ENCODE results near the gene JCHAIN.
"Not testable (repeated sequence)": the region's sequence is repeated elsewhere in the genome, so short reads cannot be mapped to it uniquely, and the experiment has no call there.

JCHAIN gene

DNA sequence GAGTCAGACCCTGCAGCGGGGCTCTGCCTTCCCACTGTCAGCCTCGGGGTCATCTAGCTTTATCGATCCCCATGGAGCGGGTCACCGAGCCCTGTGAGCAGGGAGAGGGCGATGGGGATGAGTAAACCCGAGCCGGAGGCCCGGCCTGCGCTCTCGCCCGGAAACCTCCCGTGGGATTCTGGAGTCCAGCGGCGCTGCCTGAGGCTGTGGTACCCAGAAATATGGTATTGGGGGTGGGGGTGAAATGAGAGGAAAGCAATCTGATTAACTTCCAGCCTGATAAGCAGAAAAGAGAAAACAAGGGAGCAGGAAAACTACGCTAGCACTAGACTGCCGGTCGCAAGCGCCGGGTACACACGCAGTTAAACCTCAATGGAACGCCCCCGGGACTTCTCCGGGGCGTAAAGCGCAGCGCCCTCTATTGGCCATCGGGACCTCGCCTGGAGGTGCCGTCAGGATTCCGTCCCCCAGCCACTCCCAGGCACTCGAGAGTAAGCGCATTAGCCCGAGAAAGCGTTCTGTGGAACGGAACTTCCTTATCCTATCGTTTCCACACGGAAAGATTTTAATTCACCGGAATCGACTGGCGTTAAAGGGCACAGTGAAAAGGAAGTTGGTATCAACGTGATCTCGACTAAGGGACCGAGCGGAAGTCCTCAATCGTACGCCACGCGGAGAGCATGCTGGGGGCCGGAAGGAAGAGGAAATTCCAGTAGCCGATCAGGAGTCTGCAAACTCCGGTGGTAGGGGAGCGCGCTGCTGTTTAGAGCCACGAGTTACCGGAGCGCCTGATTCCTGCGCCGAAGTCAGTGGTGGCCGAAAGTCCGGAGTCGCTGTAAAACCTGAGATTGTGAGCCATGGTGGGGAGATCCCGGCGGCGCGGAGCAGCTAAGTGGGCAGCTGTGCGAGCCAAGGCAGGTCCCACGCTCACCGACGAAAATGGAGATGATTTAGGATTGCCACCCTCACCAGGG lies 21.8 kb upstream of the JCHAIN start, which contains the start of gene UTP3:
Gene UTP3, plus strand, starts transcription at position 712 of the 974 bp plus-strand sequence. Its CDS starts 146 bp downstream, at position 858.
- DNase-seq: peak; percentile 94

DNA sequence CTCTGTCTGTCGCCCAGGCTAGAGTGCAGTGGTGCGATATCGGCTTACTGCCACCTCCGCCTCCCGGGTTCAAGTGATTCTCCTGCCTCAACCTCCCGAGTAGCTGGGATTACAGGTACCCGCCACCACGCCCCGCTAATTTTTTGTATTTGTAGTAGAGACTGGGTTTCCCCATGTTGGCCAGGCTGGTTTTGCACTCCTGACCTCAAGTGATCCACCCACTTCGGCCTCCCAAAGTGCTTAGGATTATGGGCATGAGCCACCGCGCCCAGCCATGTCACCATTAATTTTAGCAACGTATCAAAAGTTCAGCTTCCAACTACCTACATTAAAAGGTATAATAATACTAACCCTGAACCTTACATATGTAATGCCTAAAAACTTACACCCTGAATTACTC lies 21.1 kb upstream of the JCHAIN start:
- no peak for DNase-seq

DNA sequence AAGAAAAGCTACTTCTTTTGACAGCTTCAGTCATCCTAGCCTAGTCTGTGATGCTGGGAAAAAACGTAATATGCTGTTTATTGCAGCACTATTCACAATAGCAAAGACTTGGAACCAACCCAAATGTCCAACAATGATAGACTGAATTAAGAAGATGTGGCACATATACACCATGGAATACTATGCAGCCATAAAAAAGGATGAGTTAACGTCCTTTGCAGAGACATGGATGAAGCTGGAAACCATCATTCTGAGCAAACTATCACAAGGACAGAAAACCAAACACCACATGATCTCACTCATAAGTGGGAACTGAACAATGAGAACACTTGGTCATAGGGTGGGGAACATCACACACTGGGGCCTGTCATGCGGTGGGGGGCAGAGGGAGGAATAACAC lies 15.8 kb upstream of the JCHAIN start:
- DNase-seq: not testable (repeated sequence)

DNA sequence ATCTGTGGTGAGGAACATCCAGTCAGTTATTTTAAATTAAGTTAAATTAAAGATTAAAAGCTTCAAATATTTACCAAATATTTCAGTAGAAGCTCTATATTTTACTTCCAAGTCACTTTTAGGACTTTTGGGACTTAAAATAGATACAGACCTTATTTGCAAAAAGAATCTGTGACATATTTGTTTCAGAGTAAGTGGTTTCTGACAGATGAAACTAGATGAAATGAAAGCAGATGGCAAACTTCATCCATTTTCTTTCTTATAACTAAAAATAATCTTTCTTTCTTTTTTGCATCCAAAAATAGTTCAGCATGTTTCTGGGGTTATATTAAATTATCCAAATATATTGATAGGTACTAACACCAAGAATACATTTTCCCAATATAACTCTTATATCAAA lies 15.4 kb upstream of the JCHAIN start:
- DNase-seq: no peak

DNA sequence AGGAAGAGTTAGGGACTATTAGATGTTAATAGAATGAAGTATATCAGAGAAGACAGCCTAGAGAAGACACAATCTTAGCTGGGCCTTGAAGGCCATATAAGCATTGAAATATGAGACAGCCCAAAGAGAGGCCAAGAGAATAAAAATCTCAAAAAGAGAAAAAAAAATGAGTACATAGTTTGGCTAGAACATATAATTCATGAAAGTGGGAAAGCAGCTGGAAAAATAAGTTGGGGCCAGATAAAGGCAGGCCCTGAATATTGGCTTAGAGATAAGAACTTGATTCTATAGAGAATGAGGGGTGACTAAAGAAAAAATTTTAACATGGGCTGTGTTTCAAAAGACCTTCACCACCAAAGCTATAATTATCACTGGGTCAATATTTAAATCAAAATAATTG lies 14.6 kb upstream of the JCHAIN start:
- DNase-seq: no peak

DNA sequence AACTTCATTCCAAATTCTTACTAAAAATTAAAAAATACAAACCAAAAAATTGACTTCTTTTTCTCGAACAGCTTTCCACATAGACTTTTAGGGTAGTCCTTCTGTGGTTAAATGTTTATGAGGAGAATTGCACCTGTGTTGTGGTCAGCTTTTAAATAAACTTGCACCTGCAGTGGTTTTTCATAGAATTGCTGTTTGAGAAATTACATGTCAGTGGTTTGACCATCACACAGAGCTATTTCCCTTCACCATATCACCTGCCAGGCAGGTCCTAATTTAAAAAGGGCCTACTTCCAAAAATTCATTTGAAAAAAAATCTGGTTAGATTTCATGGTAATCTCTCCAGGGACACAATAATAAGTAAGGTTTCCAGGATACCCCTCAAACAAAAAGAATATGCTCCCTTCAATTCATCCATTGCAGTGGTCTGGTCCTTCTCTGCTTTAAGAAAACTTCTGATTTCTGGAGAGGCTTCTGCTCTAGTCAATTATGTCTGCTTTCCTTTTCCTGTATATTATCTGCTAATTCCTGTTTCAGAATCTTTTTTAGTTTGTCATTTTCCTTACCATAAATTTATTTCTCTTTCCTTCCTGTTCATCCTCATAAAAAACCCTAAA lies 12.2 kb upstream of the JCHAIN start:
- DNase-seq: no peak

DNA sequence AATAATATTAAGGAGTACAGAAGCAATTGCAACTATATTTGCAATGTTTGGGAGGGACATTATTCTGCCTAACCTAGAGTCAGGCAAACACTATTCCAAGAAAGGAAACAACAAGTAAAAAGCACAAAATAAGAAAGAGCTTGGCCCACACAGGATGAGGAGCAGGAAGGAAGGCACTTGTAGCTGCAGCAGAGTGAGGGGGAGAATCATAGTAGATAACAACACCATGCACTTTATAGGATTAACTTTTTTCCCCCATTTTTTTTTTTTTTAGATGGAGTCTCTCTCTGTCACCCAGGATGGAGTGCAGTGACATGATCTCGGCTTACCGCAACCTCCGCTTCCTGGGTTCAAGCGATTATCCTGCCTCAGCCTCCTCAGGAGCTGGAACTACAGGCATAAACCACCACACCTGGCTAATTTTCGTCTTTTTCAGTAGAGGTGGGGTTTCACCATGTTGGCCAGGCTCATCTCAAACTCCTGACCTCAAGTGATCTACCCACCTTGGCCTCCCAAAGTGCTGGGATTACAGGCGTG lies 10.3 kb upstream of the JCHAIN start:
- no peak for DNase-seq

DNA sequence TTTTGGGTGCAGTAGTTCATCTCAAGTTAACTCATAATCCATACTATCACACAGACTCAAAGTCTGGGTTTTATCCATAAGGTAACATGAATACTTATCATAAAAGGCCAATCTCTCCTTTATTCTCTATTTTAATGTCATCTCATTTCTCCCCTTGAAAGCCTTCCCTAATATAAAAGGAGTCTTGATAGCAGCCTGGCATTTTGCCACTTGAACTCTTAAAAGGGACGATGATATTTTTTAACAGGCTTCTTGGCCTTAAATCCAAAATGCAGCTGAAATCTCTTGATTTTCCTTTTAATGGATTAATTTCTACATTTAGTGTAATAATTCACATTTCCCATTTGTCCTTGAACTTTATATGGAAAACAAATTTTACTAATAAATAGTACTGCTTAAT lies 8.4 kb upstream of the JCHAIN start:
- DNase-seq: no peak

DNA sequence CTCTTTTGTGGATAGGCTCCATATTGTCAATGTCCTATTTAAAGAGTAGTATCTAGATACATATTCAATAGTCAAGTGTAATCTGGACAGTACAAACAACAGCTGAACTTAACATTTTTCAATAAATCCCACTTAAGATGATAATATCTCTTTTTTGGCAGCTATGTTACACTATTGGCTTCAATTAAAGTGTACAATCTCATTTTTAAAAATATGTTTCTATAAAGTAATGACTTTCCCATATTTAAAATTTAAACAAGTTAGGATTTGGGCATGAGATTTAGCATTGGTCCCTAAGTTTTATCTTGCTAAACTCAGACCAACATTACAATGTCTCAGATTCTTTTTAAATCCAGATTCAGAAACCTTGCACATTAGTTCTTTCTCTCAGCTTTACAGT lies 7.9 kb upstream of the JCHAIN start:
- DNase-seq: no peak

DNA sequence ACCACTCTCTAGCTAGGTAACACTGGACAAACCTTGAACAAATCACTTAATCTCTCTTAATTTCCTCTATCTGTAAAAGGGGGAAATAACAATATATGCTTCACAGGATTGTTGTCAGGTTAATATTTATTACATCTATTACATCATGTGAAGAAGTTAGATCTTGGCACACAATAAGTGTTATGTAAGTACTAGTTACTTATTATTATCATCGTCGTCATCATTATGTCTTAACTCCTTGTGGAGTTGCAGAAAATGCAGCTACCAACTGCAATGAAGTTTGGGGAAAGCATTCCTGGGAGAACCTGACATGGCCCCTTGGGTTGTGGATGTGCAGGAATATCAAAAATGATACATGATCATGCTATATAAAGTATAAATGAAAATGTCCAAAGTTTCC lies 4.8 kb upstream of the JCHAIN start:
- no peak for DNase-seq

DNA sequence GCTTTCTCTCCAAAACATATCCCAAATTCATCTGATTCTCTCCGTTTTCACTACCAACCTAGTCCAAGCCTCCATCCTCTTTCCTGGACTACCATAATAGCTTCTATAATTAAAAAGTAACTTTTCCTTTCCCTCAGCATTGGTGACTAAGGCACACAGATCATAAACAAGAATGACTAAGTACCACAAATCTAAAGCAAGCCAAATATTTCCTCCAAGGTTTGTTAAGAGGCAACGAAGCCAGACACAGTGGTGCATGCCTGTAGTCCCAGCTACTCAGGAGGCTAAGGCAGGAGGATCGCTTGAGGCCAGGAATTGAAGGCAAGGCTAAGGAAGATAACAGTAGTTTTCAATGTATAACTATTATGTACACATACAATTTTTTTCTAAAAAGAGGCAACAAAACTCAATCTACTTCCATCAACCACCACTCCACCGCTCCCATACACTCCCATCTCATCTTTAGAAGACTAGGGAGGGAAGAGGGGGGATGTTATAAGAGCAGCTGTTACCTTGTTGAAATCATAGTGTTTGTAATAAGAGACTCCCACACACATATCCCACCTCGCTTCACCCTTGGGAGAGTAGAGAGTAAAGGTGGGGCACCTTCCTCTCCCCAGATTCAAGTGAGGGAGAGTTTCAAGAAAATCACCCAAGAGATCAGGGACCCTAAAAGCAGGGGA lies 4.2 kb upstream of the JCHAIN start:
- DNase-seq: no peak

DNA sequence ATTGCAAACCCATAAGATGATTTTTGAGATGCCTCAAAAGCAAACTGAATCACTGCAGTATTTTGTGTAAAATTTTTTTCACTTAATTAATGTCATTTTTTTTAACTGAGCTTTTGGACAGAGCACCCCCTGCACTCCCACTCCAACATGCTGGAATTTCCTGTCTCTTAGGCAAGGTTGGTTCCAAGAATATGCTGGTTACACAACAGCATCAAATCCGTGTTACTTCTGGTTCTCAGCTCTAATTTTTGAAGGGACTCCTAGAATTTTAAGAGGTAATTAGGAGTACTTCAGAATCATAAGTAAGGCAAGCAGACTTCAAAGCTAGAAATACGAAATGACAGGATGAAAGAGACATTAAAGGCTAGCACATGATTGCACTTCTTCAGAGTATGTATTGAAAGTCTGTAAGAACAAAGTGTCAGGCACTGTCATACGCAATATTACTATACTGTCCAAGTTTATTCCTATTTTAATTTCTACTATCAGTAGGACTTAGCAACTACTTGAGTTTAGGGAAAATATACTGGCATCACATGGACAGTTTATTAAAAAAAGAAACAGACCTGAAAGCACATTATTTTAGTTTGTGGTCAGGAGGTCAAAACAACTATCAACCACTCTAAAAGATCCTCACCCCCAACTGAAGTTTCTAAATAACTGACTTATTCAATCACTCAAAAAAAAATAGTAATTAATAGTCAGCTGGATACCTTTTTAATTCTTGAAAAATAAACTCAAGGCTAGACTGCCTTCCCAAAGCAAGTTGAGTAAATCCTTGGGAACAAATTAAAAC lies 1.6 kb upstream of the JCHAIN start:
- DNase-seq: no peak

DNA sequence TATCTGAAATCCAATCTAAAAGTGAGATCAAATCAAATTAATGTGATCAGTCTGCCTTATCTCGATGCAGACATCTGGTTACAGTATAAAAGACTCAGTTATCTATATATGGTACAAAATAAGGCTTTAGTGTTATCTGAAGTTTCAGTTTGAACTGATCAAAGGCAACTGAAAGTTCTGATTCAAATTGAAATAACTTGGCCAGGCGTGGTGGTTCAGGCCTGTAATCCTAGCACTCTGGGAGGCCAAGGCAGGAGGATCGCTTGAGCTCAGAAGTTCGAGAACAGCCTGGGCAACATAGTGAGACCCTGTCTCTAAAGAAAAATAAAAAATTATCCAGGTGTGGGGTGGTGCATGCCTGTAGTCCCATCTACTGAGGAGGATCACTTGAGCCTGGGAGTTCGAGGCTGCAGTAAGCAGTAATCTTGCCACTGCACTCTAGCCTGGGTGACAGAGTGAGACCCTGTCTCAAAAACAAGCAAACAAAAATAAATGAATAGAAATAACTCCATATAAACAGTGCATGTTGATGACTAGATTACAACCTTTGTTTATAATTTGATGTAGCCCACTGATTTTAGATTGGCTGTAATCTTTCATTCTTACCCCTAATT lies 4.9 kb downstream of the JCHAIN start:
- DNase-seq: not testable (repeated sequence)

DNA sequence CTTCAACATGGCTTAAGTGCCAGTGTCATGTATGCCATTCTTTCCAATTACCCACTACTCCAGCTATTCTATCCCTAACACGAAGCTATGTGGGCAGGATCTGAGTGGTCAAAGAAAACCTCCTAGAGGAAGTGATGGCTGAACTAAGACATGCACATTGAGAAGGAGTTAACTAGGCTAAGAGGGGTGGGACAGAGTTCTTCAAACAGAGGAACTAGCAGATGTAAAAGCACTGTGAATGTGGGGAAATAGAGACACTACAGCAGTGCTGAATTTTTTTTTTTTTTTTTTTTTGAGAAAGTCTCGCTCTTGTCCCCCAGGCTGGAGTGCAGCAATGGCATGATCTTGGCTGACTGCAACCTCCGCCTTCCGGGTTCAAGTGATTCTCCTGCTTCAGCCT lies 6.2 kb downstream of the JCHAIN start:
- DNase-seq: no peak

DNA sequence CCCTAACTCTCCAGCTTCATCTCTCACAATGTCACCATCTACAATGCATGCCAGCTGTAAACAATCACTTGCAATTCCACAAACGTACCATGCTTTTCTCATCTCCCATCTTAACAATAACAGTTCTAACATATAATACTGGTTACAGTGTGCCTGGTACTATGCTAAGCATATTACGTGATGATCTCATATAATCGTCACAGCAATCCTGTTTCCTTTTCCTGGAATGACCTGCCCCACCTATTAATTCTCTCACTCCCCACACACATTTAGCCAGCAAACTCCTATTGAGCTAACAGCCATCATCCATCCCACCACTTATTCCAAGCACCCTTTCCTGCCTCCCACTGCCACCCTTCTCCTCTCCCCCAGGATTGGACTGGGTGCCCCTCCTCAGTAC lies 7.9 kb downstream of the JCHAIN start:
- no peak for DNase-seq

DNA sequence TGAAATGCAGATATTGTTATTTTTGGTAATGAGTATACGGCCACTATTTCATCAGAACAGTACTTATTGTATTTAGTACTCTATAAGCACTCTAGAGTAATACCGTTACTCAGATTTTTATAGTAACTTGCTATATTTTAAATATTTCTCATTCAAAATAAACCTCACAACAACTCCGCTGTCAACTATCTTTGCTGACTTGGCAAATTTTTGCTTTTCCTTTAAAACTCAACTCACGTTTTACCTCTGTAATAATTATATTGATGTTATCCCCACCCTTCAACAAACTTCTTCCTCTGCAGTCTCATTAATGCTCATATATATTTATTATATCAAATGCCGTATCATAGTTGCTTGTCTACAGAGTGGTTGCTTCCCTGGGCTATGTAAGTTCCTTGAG lies 9.0 kb downstream of the JCHAIN start:
- DNase-seq: no peak

DNA sequence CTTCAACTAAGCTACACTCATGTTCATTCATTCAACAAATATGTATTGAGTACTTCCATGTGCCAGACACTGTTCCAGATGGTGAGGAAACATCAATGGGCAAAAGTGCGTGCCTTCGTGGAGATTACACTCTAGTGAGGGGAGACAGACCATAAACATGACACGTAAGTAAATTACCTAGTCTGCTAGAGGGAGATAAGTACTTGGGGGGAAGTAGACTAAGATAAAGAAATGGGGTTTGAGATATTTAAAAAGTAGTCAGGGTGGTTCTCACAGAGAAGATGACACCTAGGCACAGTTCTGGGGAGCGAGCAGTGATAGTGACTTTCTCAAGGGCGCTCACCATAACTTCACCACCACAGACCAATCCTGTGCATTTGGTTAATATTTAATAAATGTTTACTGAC lies 11.7 kb downstream of the JCHAIN start:
- DNase-seq: no peak

DNA sequence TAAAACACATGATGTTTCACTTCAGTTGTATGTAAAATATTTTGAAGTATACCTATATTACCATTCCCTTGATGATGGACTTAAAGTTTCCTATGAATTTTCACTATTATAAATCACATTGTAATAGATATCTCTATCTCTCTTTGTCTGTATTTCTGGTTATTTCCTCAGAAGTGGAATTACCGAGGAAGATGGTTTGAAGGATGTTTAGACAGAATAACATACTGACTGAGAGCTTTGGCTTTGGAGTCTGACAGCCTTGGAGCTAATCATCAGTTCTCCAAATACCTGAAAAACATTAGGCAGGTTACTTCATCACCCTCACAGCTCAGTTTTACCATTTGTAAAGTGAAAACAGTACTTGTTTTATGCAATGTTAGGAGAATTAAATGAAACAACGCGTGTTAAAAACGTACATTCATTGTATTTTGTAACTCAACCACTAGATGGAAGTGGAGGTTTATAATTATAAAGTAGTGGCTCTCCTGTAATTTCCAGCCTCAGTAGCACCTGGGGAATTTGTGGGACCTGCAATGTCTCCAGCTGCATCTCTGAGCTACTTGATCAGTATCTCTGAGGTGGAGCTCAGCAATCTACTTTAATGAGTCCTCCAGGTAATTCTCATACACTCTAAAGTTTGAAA lies 14.3 kb downstream of the JCHAIN start:
- DNase-seq: no peak

DNA sequence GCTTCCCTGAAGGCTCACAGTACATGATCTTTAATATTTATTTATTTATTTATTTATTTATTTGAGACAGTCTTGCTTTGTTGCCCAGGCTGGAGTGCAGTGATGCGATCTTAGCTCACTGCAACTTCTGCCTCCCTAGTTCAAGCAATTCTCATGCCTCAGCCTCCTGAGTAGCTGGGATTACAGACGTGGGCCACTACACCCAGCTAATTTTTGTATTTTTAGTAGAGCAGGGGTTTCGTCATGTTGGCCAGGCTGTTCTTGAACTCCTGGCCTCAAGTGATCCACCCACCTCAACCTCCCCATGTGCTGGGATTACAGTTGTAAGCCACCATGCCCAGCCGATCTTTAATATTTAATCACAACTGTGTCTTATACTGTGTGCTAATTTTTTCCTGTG lies 15.6 kb downstream of the JCHAIN start:
- DNase-seq: not testable (repeated sequence)

DNA sequence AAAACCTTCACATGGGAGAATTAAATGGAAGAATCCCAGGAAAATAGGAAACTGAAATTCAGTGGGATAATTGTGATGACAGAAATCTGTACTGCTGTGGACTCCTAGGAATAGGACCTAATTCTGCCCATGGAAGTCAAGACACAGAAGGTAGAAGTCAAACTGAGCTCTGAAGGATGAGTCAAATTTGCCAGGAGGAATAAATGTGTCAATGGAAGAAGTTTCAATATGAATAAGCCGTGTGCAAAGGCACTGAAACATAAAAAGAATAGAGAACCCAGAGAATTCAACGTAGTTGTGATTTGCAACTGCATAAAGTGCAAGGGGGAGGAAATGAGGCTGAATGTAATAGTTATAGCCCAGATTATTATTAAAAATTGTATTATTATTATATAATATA lies 26.1 kb downstream of the JCHAIN start:
- DNase-seq: no peak

DNA sequence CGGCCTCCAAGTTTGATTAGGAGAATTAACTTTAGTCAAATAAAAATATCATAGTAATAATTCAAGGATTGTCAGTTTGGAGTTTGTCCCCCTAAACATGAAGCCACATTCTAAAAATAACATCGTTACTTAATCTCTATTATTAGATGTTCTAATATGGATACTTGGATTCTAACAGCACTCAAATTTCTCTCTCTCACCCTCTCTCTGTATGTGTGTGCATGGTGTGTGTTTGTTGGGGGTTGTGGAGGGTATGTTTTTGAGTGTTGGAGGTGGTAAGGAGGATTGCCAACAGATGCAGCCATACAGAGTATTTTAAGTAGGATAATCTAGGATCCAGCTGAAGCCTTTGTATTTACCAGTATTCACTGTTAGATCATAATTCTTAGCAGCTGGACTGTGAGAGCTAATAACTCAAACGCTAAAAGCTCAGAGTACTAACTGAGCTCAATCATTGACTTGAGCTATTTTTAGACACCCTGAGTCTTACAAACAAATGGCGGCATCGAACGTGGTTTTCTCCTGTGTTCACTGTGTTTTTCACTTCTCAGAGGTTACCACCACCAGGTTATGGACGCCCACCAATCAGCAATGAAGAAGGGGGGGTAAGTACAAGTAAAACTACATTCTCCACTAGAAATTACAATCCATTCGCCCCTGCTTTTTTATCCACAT lies 28.9 kb downstream of the JCHAIN start:
- no peak for DNase-seq

Measured in activated CD8-positive, alpha-beta memory T cell treated with anti-CD3 and anti-CD28 coated beads, Interleukin-2, amount 50 U/mL, for 4 hours (primary cell).